ENCODE data around the gene KIAA1614.
A peak's percentile ranks its signal among the peaks of the same experiment; 100 is the strongest.

The KIAA1614 gene, protein sequence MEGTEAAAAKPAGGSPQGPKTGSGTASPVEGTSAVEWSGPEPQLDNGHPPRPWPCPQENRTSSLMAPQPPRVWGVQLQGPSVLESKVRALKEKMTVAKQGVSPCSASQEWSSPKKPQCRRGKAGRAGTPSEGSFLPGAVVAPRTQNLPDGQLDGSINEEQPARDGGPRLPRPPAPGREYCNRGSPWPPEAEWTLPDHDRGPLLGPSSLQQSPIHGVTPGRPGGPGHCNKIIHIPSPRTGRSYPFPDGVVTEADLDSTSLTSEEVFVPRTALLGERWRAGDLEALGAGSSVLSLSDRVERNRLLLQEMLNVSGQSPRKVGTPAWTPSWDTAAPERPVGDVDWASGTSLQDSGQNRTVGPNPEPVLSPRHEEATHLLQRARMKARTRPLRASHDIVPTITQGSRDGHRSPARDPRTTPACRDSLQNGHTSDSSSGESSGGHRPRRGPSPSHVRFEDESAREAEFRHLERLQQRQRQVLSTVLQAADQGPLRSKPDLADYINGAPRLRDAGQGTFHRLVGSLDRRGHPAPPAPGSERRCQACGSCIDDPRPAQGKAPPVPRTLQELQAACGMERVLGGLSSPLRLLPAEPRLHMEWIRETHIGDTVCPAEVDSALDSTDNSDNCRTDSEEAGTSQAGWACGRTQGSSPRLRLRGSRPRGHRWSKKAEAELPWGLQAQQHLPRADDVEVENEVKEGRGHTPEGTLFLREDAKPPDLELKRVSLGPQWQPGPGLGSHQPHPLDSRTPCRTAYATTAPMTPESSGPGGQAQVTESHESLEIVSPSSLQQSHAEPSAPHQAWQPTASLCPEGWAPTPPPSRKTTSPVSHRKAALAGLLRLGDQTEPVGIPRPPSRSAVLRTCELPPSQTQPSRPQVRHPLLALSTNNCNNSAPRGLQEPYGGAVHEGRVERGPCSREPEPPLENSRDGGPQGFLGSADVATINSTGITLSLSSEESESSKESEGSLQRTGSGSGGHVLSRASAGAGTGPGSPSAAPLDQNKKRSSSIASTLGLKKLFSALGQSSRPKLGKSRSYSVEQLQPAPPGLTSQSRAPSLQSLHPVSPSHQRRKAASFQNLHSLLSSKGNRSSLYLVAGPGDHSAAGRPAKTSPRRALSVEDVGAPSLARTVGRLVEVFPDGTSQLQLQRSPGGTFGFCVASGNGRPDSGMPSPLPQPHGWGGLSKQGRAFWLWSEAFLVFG

DNA sequence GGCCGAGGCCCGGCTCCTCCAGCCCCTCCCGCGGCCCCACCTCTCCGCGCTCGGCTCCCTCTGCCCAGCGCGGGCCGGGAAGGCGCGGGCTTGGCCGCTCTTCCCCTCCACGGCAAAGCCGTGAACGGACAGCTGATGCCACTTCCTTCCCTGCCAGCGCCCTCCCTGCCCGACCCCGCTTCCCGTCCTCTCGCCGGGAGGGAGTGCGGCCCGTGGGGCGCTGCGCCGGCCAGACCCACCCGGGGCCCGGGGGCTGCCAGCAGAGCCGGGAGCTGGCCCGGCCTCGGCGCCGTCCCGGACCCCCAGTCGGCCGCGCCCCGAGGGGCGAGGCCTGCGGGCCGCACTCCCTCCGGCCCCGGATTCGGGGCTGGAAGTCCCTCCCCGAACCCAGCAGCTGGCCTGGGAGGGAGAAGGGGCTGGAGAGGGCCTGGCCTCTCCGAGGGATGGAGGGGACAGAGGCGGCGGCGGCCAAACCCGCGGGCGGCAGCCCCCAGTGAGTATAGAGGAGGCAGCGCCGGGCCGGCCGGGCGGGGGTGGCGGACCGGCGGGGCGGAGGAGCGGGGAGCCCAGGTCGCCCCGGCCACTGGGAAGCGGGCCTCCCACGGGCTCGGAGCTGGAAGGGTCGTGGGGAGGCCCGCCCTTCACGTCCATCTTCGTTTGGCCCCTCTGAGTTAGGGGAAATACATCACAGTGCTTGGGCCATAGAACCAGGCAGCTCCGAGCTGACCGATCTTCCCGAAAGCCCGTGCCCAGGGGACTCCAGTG lies at the start of gene KIAA1614:
TSS of gene KIAA1614 (plus strand) at position 97 of the 765 bp plus-strand sequence. CDS start at position 444, 347 bp downstream.
- Histone ChIP-seq H3K27ac (no peak within 1 kb of the TSS), H3K4me3 (peak within 1 kb of the TSS; percentile 45), H3K36me3 (ENCODE audit: insufficient read depth, low read length) (no peaks in the 10 kb centered on the region), H3K9me3 (ENCODE audit: low read depth, low read length) (no peaks in the 10 kb centered on the region), H3K9ac (ENCODE audit: insufficient read length) (no peak within 1 kb of the TSS)
- DNase-seq (ENCODE audit: low read depth, low spot score) = no peak
- no peak for TF ChIP-seq FOXP2 (optimal IDR thresholded peaks at IDR 0.05; ENCODE audit: control extremely low read depth, extremely low read length, insufficient read depth)
- TF ChIP-seq POLR2AphosphoS5 (IDR thresholded peaks at IDR 0.05; ENCODE audit: borderline replicate concordance, low read depth, low read length) = no peak
- TF ChIP-seq EZH2 (IDR thresholded peaks at IDR 0.05) = no peak

GRCh38 chr1:180863158-180863775 lies 49.4 kb upstream of the KIAA1614 start:
- DNase-seq (ENCODE audit: low read depth, low spot score) = peak; percentile 48
- Histone ChIP-seq H3K9ac (ENCODE audit: insufficient read length) (no peak overlapping the region), H3K36me3 (ENCODE audit: insufficient read depth, low read length) (no peaks in the 10 kb centered on the region), H3K9me3 (ENCODE audit: low read depth, low read length) (no peaks in the 10 kb centered on the region), H3K27ac (no peak overlapping the region), H3K4me3 (no peak overlapping the region)
- TF ChIP-seq POLR2AphosphoS5 (IDR thresholded peaks at IDR 0.05; ENCODE audit: borderline replicate concordance, low read depth, low read length) (no peak), EZH2 (IDR thresholded peaks at IDR 0.05) (no peak), FOXP2 (optimal IDR thresholded peaks at IDR 0.05; ENCODE audit: control extremely low read depth, extremely low read length, insufficient read depth) (no peak)

DNA sequence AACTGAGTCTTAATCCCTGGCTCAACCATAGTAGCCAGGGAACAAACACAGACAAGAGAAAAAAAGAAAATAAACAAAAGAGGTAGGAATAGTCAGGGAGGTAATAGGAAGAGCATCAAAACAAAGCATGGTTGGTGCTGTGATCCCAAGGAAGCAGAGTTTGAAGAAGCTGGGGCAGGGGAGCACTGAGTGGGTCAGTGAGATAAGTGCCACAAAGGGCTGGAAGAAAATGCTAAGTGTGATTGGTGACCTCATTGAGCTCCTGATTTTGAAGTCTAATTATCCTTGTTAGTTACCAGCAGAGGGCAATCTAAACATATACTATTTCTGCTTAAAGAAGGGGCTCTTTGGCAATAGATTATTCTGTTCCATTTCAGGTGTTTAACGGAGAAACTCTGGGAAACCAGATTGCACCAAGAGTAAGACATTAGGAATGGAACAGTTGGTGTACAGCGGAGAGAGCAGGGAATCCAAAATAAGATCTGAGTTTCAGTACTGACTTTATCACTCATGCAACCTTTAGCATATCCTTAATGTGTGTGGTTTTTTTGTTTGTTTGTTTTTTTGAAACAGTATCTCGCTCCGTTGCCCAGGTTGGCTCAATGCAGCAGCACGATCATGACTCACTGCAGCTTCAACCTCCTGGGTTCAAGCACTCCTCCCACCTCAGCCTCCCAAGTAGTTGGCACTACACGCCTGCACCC lies 30.7 kb upstream of the KIAA1614 start:
- Histone ChIP-seq H3K9me3 (ENCODE audit: low read depth, low read length) (no peaks in the 10 kb centered on the region), H3K4me3 (no peak overlapping the region), H3K36me3 (ENCODE audit: insufficient read depth, low read length) (no peaks in the 10 kb centered on the region), H3K27ac (no peak overlapping the region), H3K9ac (ENCODE audit: insufficient read length) (no peak overlapping the region)
- no peak for DNase-seq (ENCODE audit: low read depth, low spot score)
- no peak for TF ChIP-seq FOXP2 (optimal IDR thresholded peaks at IDR 0.05; ENCODE audit: control extremely low read depth, extremely low read length, insufficient read depth)
- TF ChIP-seq EZH2 (IDR thresholded peaks at IDR 0.05) = no peak
- no peak for TF ChIP-seq POLR2AphosphoS5 (IDR thresholded peaks at IDR 0.05; ENCODE audit: borderline replicate concordance, low read depth, low read length)

- Histone ChIP-seq H3K9ac (ENCODE audit: insufficient read length) (no peak overlapping the region), H3K36me3 (ENCODE audit: insufficient read depth, low read length) (no peaks in the 10 kb centered on the region), H3K4me3 (no peak overlapping the region), H3K27ac (no peak overlapping the region), H3K9me3 (ENCODE audit: low read depth, low read length) (no peaks in the 10 kb centered on the region)
- TF ChIP-seq EZH2 (IDR thresholded peaks at IDR 0.05) (no peak), FOXP2 (optimal IDR thresholded peaks at IDR 0.05; ENCODE audit: control extremely low read depth, extremely low read length, insufficient read depth) (no peak), POLR2AphosphoS5 (IDR thresholded peaks at IDR 0.05; ENCODE audit: borderline replicate concordance, low read depth, low read length) (no peak)
- no peak for DNase-seq (ENCODE audit: low read depth, low spot score)
These were observed 28.0 kb upstream of the KIAA1614 start for GRCh38 chr1:180884588-180885300.

- H3K36me3 ChIP-seq (ENCODE audit: insufficient read depth, low read length) = no peaks in the 10 kb centered on the region
- no peak overlapping the region for H3K9ac ChIP-seq (ENCODE audit: insufficient read length)
- TF ChIP-seq FOXP2 (optimal IDR thresholded peaks at IDR 0.05; ENCODE audit: control extremely low read depth, extremely low read length, insufficient read depth) = no peak
- no peak for TF ChIP-seq POLR2AphosphoS5 (IDR thresholded peaks at IDR 0.05; ENCODE audit: borderline replicate concordance, low read depth, low read length)
- no peak for TF ChIP-seq EZH2 (IDR thresholded peaks at IDR 0.05)
- no peak for DNase-seq (ENCODE audit: low read depth, low spot score)
- H3K27ac ChIP-seq = no peak overlapping the region
- no peaks in the 10 kb centered on the region for H3K9me3 ChIP-seq (ENCODE audit: low read depth, low read length)
- no peak overlapping the region for H3K4me3 ChIP-seq
These were observed 26.4 kb upstream of the KIAA1614 start for GRCh38 chr1:180886338-180886737.

DNA sequence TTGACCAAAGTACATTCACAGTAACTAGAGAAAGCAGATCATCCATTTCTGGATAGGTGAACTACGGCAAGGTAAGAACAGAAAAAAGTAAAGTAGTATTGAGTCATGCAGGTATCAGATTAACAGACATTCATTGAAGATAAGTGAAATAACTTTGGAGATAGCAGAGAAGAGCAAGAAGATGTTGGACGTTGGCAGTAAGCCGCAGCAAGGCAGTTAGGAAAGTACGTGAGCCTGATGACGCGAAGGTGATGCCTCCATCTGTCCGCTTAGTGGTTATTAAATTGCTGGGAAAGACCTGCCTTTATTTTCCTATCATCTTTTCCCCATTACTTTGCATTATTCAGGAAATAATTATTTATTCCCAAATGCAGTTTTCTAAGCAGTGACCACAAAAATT lies 24.9 kb upstream of the KIAA1614 start:
- TF ChIP-seq EZH2 (IDR thresholded peaks at IDR 0.05) = no peak
- no peak for TF ChIP-seq POLR2AphosphoS5 (IDR thresholded peaks at IDR 0.05; ENCODE audit: borderline replicate concordance, low read depth, low read length)
- TF ChIP-seq FOXP2 (optimal IDR thresholded peaks at IDR 0.05; ENCODE audit: control extremely low read depth, extremely low read length, insufficient read depth) = no peak

More for the DNA sequence above, 24.9 kb upstream of the KIAA1614 start:
- H3K9ac ChIP-seq (ENCODE audit: insufficient read length) = no peak overlapping the region
- no peak overlapping the region for H3K4me3 ChIP-seq
- H3K36me3 ChIP-seq (ENCODE audit: insufficient read depth, low read length) = no peaks in the 10 kb centered on the region
- no peak overlapping the region for H3K27ac ChIP-seq
- DNase-seq (ENCODE audit: low read depth, low spot score) = no peak
- H3K9me3 ChIP-seq (ENCODE audit: low read depth, low read length) = no peaks in the 10 kb centered on the region
